Measurements from ENCODE around the gene PGAM5. TPM values are rescaled to one million over a fixed set of nuclear protein-coding genes. Genes with fewer than 3 reads are reported as not detected.

Gene PGAM5
- total and polyA plus RNA-seq, 2 of the 4 experiments (the other 2 are of a cell fraction), result 25.2 to 37.8 TPM

GRCh38 chr12:132661972-132662371 is 48.7 kb upstream of the PGAM5 start:
- no TSS peak for BruUV-seq (replicated peaks)
- DNase-seq (no peak), ATAC-seq (ENCODE audit: low read depth) (no peak)
- no peaks in the 10 kb centered on the region for H4K20me1 ChIP-seq (ENCODE audit: insufficient read depth, low read length)
- H3K18ac ChIP-seq (ENCODE audit: low read depth, low read length), result no peak overlapping the region
- dilution Hi-C loops (cut with HindIII; ENCODE audit: low sequenced_read_pairs, unreplicated experiment) (no loop called here), intact Hi-C loops (cut with micrococcal nuclease) (no loop called here), in situ Hi-C loops (cut with MboI; ENCODE audit: low sequenced_read_pairs) (no loop called here)
- H2BK120ac ChIP-seq (ENCODE audit: low read depth, low read length), result no peak overlapping the region
- H2BK20ac ChIP-seq (ENCODE audit: low read depth, low read length), result no peak overlapping the region
- no peak overlapping the region for H4K5ac ChIP-seq (ENCODE audit: low read depth, low read length)
- H2AK5ac ChIP-seq (ENCODE audit: low read depth, low read length), result no peak overlapping the region
- no peak overlapping the region for H2BK5ac ChIP-seq (ENCODE audit: low read depth, low read length, poor library complexity, severe bottlenecking)
- WGBS, 2 experiments (ENCODE audit: extremely low coverage in 2 of 2, insufficient read length in 1 of 2), result no CpG with 5 or more reads among the region's 5 CpGs
- no peak overlapping the region for H3K23ac ChIP-seq (ENCODE audit: low read depth, low read length)
- H3K14ac ChIP-seq (replicated peaks; ENCODE audit: low read depth, low read length), result no peak overlapping the region
- H2AFZ ChIP-seq (replicated peaks; ENCODE audit: low read length, poor library complexity), result no peak overlapping the region
- ChIA-PET POLR2A (ENCODE audit: unreplicated experiment) (no interaction called here), CTCF (interaction anchor here (0.7 kb wide), 1 partner anchor 19 kb away, joined by 4 read pairs; no protein-coding TSS in a partner anchor)
- H3K36me3 ChIP-seq (ENCODE audit: control insufficient read depth, insufficient read depth, low read length), result peaks cover 57% of the 10 kb centered on the region
- no peaks in the 10 kb centered on the region for H3K79me1 ChIP-seq (ENCODE audit: low read depth in 1 of 2, low read length in 2 of 2)
- no peak overlapping the region for H3K4me3 ChIP-seq (ENCODE audit: insufficient read depth, low read depth, low read length)
- H3K9ac ChIP-seq (ENCODE audit: low read depth, low read length), result no peak overlapping the region
- no peak overlapping the region for H2BK15ac ChIP-seq (ENCODE audit: low read depth, low read length)
- no peaks in the 10 kb centered on the region for H3K27me3 ChIP-seq (ENCODE audit: control insufficient read depth, insufficient read depth, low read length)
- H3K4ac ChIP-seq (ENCODE audit: low read depth, low read length), result no peak overlapping the region
- no peaks in the 10 kb centered on the region for H3K4me1 ChIP-seq (ENCODE audit: control insufficient read depth, insufficient read depth, low read length)
- H2AK9ac ChIP-seq (replicated peaks; ENCODE audit: low read depth, low read length, poor library complexity), result no peak overlapping the region
- H4K8ac ChIP-seq (ENCODE audit: low read depth in 2 of 2, low read length in 2 of 2), result no peak overlapping the region
- H3K9me3 ChIP-seq (ENCODE audit: control insufficient read depth, insufficient read depth, low read length), result no peaks in the 10 kb centered on the region
- no peak overlapping the region for H3K56ac ChIP-seq (ENCODE audit: extremely low read depth, insufficient read depth, low read length)
- no peak overlapping the region for H3K4me2 ChIP-seq (ENCODE audit: low read depth, low read length)
- H3K27ac ChIP-seq (ENCODE audit: insufficient read depth, low read length), result no peak overlapping the region
- no peak overlapping the region for H4K91ac ChIP-seq (ENCODE audit: insufficient read depth, low read depth, low read length)
- TF ChIP-seq BHLHE40 (IDR thresholded peaks at IDR 0.05; ENCODE audit: low read depth, low read length) (no peak), NFE2L2 (IDR thresholded peaks at IDR 0.05; ENCODE audit: low read depth, low read length) (no peak), FOS (IDR thresholded peaks at IDR 0.05; ENCODE audit: low read depth, low read length) (no peak), SMC3 (IDR thresholded peaks at IDR 0.05; ENCODE audit: low read depth, low read length) (no peak), POLR2A (IDR thresholded peaks at IDR 0.05; ENCODE audit: low read depth, low read length) (no peak), CHD1 (IDR thresholded peaks at IDR 0.05; ENCODE audit: low read depth, low read length) (no peak)
- H3K9me1 ChIP-seq (ENCODE audit: insufficient read depth, low read length), result peaks cover 5% of the 10 kb centered on the region
